Skin of body (tissue), 2 donors: ENCODE results near the gene SYCP2L. TPM values are rescaled to one million over a fixed set of nuclear protein-coding genes. Genes with fewer than 3 reads are reported as not detected.

ENCODE experiments used
- DNase-seq: peaks from one replicate; lab custom pipeline; 2025; lab: John Stamatoyannopoulos, UW
- total RNA-seq: library from RNA; depleted of rRNA; stranded (reverse); fragments of >200 nt; gene quantifications from one replicate; pipeline ENCODE4 v1.2.3, GENCODE V29; 2014

Gene SYCP2L
- total RNA-seq, 1 donor from 2014 or later, result 4.9 TPM

GRCh38 chr6:11006061-11006460, 119.2 kb downstream of the SYCP2L start:
- DNase-seq, result no peak

DNA sequence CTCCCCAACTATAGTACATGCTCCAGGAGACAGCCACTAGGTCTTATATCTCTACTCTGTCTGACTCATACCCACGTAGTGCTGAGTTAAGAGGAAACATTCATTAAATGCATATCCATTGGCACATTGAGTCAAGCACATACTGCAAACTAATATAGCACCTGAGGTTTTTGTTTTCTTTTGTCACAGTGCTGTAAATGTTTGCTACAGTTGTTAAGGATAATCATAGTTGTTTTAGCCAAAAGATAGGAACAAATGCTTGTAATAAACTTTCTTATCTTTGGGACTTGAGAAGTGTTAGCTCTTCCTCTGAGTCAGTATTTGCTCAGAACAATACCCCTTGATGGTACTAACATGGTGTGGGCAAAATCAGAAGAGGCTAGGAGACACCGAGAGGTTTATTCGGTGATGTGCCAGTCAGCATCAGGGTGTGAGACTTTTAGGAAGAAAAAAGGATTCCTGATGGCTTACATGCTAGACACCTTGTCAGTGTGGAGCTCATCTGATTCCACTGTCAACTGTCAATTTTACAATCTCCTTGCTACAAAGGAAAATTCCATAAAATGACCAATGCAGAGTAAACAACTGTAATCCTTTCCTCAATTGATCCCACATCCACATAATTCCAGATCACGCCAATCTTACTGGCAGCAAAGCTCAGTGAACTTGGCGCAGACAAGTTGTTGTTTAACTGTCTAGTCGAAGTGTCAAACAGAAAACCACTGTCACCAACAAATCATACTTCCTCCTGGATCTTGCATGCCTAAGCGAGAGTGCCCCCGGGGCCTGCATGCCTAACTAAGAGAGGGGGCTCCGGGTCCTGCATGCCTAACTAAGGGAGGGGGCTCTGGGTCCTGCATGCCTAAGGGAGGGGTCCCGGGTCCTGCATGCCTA, 121.1 kb downstream of the SYCP2L start:
- DNase-seq, result no peak

GRCh38 chr6:11008821-11009220, 122.0 kb downstream of the SYCP2L start:
- no peak for DNase-seq

DNA sequence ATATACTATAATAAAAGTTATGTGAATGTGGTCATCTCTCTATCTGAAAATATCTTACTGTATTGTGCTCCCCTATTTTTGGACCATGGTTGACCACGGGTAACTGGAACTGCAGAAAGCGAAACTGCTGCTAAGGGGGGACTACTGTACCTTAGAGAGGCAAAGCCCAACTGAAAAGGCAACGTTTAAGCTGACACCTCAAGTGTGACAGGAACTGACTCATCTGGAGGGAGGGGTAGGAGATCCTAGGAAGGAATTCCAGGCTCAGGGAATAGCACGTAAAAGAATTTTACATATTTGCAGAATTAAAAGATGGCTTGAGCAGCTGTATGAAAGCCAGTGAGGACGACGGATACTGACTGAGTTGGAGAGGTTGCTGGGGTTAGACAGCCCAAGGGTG, 122.5 kb downstream of the SYCP2L start:
- DNase-seq, result no peak

DNA sequence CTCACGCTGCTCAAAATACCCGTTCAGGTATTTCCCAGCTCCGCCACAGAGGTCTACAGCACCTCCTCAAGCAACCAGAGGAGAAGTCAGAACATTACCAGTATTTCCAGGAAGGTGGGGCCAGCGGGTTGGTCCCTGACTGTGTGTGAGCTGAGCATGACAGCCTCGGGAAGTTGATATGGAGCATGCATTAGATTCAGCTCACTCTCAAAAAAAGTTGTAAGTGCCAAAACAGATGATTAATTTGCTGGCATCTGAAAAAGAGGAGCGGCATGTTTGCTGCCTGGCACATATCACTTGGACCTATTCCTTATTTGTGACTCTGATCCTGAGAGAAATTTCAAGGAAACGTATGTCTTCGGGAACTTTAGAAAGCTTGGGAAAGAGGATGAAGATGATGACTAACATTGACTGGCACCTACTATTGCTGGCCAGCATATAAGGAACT, 125.0 kb downstream of the SYCP2L start:
- no peak for DNase-seq

DNA sequence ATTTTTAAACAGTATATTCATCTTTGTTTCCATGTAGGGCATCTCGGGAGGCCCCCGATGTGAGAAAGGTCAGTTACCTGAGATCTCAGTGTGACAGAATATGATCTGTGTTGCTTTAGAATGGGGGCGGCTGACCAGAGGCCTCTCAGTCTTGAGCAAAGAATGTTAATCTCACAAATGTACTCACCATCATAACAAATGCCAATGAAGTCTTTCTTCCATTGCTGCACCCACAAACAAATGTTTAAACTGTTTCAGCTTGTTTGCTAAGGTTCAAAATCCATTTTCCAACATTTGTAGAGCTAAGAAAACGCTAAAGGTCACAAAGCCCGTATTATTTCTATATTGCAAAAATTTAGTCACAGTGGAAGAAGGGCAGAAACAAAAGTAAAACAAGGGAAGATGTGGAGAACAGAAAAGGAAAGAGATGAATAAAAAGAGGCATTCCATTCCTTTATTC, 125.5 kb downstream of the SYCP2L start:
- no peak for DNase-seq

- DNase-seq, result no peak
Measured at GRCh38 chr6:11012976-11013720, 126.3 kb downstream of the SYCP2L start.

DNA sequence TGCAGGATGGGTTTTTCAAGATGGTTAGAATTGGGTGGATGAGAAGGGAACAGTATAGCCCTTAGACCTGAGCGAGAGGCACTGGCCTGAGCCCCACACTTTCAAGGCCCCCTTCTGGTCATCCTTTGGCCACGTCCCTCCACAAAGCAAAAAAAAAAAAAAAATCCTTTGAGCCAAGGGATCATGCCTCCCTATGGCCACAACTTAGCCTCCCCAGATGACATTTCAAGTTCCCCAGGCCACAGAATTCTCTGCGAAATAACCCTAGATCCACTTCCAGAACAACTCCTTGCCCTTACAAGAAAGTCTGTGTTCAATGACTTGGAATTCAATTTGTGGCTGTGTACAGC, 126.8 kb downstream of the SYCP2L start:
- DNase-seq, result no peak

GRCh38 chr6:11015102-11015501, 128.2 kb downstream of the SYCP2L start:
- no peak for DNase-seq

GRCh38 chr6:11016452-11016851, 129.6 kb downstream of the SYCP2L start:
- no peak for DNase-seq

DNA sequence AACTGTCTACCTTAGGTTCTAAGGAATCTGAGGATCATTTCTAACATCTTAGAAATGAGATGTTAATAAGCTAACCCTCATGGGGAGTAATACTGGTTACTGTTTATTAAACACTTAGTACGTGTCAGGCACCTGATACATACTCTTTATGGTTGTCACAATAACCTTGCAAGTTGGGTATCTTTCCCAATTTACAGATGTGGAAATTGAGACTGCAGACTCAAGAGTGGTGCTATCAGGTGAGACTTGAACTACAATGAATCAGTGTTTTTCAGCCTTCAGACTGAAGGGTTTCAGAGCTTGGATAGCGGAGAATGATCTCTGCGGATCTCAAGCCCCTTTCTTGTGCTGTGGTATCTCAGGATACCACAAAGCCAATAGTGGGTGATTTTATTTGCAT, 130.2 kb downstream of the SYCP2L start:
- DNase-seq, result no peak

GRCh38 chr6:11018225-11018624, 131.4 kb downstream of the SYCP2L start:
- no peak for DNase-seq

GRCh38 chr6:11021003-11021402, 134.2 kb downstream of the SYCP2L start:
- DNase-seq, result no peak

- no peak for DNase-seq
Measured at GRCh38 chr6:11021714-11022113, 134.9 kb downstream of the SYCP2L start.

- DNase-seq, result peak; percentile 3
Measured at GRCh38 chr6:11023032-11023431, 136.2 kb downstream of the SYCP2L start.

Other genes with a start within 250 kb of the SYCP2L start
- not detected for gene C6orf52, start 192.4 kb upstream of the SYCP2L start, total RNA-seq
- gene PAK1IP1, start 192.1 kb upstream of the SYCP2L start, total RNA-seq, result 13.2 TPM
- gene TMEM14C, start 164.0 kb upstream of the SYCP2L start, total RNA-seq, result 50.4 TPM
- gene TMEM14B, start 139.2 kb upstream of the SYCP2L start, total RNA-seq, result 40.2 TPM
- 0.10 TPM for gene MAK, start 48.5 kb upstream of the SYCP2L start, total RNA-seq
- gene GCM2, start 5.0 kb upstream of the SYCP2L start, total RNA-seq, result not detected
- gene ELOVL2, start 157.3 kb downstream of the SYCP2L start, total RNA-seq, result 0.59 TPM
- gene SMIM13, start 206.8 kb downstream of the SYCP2L start, total RNA-seq, result 13.2 TPM
- 0.10 TPM for gene ERVFRD-1, start 224.7 kb downstream of the SYCP2L start, total RNA-seq